ENCODE data around the gene TSEN15.

DNA sequence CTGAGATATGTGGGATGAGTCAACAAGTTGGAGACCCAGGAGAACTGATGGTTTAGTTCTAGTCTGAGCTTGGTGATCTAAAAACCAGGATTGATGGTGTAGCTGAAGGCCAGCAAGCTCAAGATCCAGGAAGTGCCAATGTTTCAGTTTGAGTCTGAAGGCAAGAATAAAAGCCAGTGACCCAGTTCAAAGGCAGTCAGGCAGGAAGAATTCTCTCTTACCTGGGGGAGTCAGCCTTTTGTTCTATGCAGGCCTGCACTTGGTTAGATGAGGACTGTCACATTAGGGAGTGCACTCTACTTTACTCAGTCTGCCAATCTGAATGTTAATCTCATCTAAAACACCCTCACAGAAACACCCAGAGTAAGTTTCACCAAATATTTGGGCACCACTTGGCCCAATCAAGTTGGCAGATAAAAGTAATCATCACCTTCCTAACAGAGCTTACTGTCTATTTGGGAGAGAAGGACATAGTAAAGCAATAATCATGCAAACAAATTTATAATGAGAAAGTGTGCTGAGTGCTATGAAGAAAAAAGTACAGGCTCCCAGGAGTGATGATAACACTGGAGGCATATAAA, 63.4 kb downstream of the TSEN15 start:
- TF ChIP-seq, protein P1, sequence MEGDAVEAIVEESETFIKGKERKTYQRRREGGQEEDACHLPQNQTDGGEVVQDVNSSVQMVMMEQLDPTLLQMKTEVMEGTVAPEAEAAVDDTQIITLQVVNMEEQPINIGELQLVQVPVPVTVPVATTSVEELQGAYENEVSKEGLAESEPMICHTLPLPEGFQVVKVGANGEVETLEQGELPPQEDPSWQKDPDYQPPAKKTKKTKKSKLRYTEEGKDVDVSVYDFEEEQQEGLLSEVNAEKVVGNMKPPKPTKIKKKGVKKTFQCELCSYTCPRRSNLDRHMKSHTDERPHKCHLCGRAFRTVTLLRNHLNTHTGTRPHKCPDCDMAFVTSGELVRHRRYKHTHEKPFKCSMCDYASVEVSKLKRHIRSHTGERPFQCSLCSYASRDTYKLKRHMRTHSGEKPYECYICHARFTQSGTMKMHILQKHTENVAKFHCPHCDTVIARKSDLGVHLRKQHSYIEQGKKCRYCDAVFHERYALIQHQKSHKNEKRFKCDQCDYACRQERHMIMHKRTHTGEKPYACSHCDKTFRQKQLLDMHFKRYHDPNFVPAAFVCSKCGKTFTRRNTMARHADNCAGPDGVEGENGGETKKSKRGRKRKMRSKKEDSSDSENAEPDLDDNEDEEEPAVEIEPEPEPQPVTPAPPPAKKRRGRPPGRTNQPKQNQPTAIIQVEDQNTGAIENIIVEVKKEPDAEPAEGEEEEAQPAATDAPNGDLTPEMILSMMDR (IDR thresholded peaks at IDR 0.05), result no peak
- TF ChIP-seq EP300 (IDR thresholded peaks at IDR 0.05), result no peak
- no peak for TF ChIP-seq POLR2A (IDR thresholded peaks at IDR 0.05)
- TF ChIP-seq POLR2AphosphoS5 (IDR thresholded peaks at IDR 0.05), result no peak

All from upper lobe of left lung (tissue), 4 donors.